Left lung (tissue), 10 donors: ENCODE measurements around the gene TEAD1. TPM values are rescaled to one million over a fixed set of nuclear protein-coding genes. Genes with fewer than 3 reads are reported as not detected.

Source experiments
- ATAC-seq: fragments of 200-7000 bp; cut with Tn5 transposase; one replicate; pipeline ENCODE4 v1.9.1; 2020; ENCODE audit warnings: moderate library complexity
- DNase-seq, 4 donors: peaks; one replicate each; pipeline ENCODE4 v3.0.0-alpha.2; 2013 to 2020
- H3K27ac ChIP-seq, 2 donors: fragments of 200-600 bp; sonication (generic) in 1 of 2; one replicate each; pipeline versions ENCODE4 v1.5.0 to v1.8.0; 2020 to 2021
- H3K27me3 ChIP-seq, 2 donors: fragments of 200-600 bp; sonication (generic) in 1 of 2; one replicate each; pipeline versions ENCODE4 v1.5.0 to v1.8.0; 2020 to 2021
- H3K36me3 ChIP-seq, 2 donors: fragments of 200-600 bp; sonication (generic) in 1 of 2; one replicate each; pipeline versions ENCODE4 v1.5.0 to v1.8.0; 2020 to 2021
- H3K4me1 ChIP-seq, 2 donors: fragments of 200-600 bp; one replicate each; pipeline ENCODE4 v1.8.0; 2021
- H3K4me3 ChIP-seq, 2 donors: fragments of 200-600 bp; sonication (generic) in 1 of 2; one replicate each; pipeline versions ENCODE4 v1.5.0 to v1.8.0; 2020 to 2021; ENCODE audit warnings: mild to moderate bottlenecking in 1 of 2
- H3K9me3 ChIP-seq, 2 donors: fragments of 200-600 bp; sonication (generic) in 1 of 2; one replicate each; pipeline versions ENCODE4 v1.5.0 to v1.8.0; 2020 to 2021
- CTCF ChIP-seq, 2 donors: fragments of 200-600 bp; sonication (generic) in 1 of 2; IDR thresholded peaks; one replicate each; pipeline versions ENCODE4 v1.5.0 to v1.8.0; 2021; ENCODE audit warnings: antibody characterized with exemption in 2 of 2
- intact Hi-C, 2 donors: fragments of 100-400 bp; cut with DNase I; formaldehyde crosslinking; loops; one replicate each; pipeline versions ENCODE4 v1.11.2 to v1.14.2; 2022
- polyA plus RNA-seq, 6 donors: library from polyadenylated mRNA; unstranded; fragments of 120-200 nt; gene quantifications; one replicate each; pipeline ENCODE4 v1.2.1, GENCODE V29; 2013; ENCODE audit not compliant: insufficient read length in 6 of 6
- total RNA-seq, 2 donors: library from RNA; stranded (reverse); fragmentation: NEBNext Ultra II Directional; extraction: Animal tissue kit (Norgen Biotek cat#: 25700); gene quantifications; one replicate each; pipeline ENCODE4 v1.2.1, GENCODE V29; 2021
- donor health status: DM: no; HTN: yes; CAD: no.
- donor health status: DM: no; HTN: no; CAD: no.

The TEAD1 gene
- total and polyA plus RNA-seq, 8 donors = 58.1 to 106 (median 86.9) TPM

GRCh38 chr11:12900496-12900895 is 226.3 kb downstream of the TEAD1 start:
- Histone ChIP-seq H3K9me3 (no peaks in the 10 kb centered on the region), H3K36me3 (peaks cover 0 to 16% of the 10 kb centered on the region in 2 donors), H3K4me3 (no peak overlapping the region), H3K4me1 (no peaks in the 10 kb centered on the region), H3K27ac (no peak overlapping the region), H3K27me3 (no peaks in the 10 kb centered on the region)
- DNase-seq = peak in 1 of 4 donors; percentile 60
- peak; percentile 53 for ATAC-seq
- intact Hi-C loops = no loop called here
- TF ChIP-seq CTCF (IDR thresholded peaks at IDR 0.05) = no peak

GRCh38 chr11:12901272-12901671 is 227.1 kb downstream of the TEAD1 start:
- DNase-seq (no peak), ATAC-seq (no peak)
- Histone ChIP-seq H3K4me1 (no peaks in the 10 kb centered on the region), H3K4me3 (no peak overlapping the region), H3K27me3 (no peaks in the 10 kb centered on the region), H3K27ac (no peak overlapping the region), H3K36me3 (peaks cover 0 to 16% of the 10 kb centered on the region in 2 donors), H3K9me3 (no peaks in the 10 kb centered on the region)
- intact Hi-C loops = no loop called here
- no peak for TF ChIP-seq CTCF (IDR thresholded peaks at IDR 0.05)

GRCh38 chr11:12901874-12902481 is 227.8 kb downstream of the TEAD1 start:
- intact Hi-C loops = no loop called here
- DNase-seq (no peak), ATAC-seq (no peak)
- no peak overlapping the region for H3K4me3 ChIP-seq
- no peaks in the 10 kb centered on the region for H3K4me1 ChIP-seq
- H3K27ac ChIP-seq = no peak overlapping the region
- H3K36me3 ChIP-seq = peaks cover 0 to 16% of the 10 kb centered on the region in 2 donors
- no peaks in the 10 kb centered on the region for H3K9me3 ChIP-seq
- no peak for TF ChIP-seq CTCF (IDR thresholded peaks at IDR 0.05)
- no peaks in the 10 kb centered on the region for H3K27me3 ChIP-seq

- intact Hi-C loops = no loop called here
- Histone ChIP-seq H3K27me3 (no peaks in the 10 kb centered on the region), H3K27ac (no peak overlapping the region), H3K4me1 (no peaks in the 10 kb centered on the region), H3K36me3 (peaks cover 0 to 16% of the 10 kb centered on the region in 2 donors), H3K4me3 (no peak overlapping the region), H3K9me3 (no peaks in the 10 kb centered on the region)
- ATAC-seq = no peak
- no peak for TF ChIP-seq CTCF (IDR thresholded peaks at IDR 0.05)
- no peak for DNase-seq
Observed at GRCh38 chr11:12902791-12903486, 228.7 kb downstream of the TEAD1 start.

GRCh38 chr11:12905435-12905834 is 231.2 kb downstream of the TEAD1 start:
- DNase-seq = no peak
- H3K4me1 ChIP-seq = no peaks in the 10 kb centered on the region
- intact Hi-C loops = no loop called here
- no peak for ATAC-seq
- H3K4me3 ChIP-seq = no peak overlapping the region
- H3K27ac ChIP-seq = no peak overlapping the region
- no peaks in the 10 kb centered on the region for H3K27me3 ChIP-seq
- H3K36me3 ChIP-seq = peaks cover 0 to 16% of the 10 kb centered on the region in 2 donors
- H3K9me3 ChIP-seq = no peaks in the 10 kb centered on the region
- TF ChIP-seq CTCF (IDR thresholded peaks at IDR 0.05) = no peak
